ENCODE data around the gene PRRT3. TPM values are rescaled to one million over a fixed set of nuclear protein-coding genes. Genes with fewer than 3 reads are reported as not detected.
"Not testable (repeated sequence)": the region's sequence is repeated elsewhere in the genome, so short reads cannot be mapped to it uniquely, and the experiment has no call there.

PRRT3 gene
- total RNA-seq, 1 experiment from 2014 or later, result 19.5 TPM

DNA sequence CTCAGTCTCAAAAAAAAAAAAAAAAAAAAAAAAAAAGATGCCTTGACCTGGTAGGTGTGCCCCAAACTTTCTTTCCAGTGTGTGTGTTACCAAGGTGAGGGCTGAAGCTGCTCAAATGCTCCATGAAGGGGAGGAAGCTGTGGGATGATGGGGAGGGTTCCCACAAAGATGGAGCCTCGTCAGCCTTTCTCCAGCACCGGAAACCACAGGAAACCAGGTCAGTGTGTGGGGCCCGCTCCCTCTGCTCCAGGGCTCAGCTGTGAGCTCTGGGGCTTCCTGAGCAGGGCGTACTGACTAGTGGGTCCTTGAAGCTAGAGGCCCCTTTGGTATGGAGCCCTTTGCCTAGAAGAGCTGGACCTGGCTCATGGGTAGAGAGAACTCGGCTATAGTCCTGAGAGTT lies 50.2 kb downstream of the PRRT3 start:
- no peak overlapping the region for H3K27ac ChIP-seq (ENCODE audit: insufficient read length, low read depth, low read length)
- no peak overlapping the region for H3K4ac ChIP-seq (ENCODE audit: low read depth, low read length)
- no peaks in the 10 kb centered on the region for H3K9me3 ChIP-seq (ENCODE audit: control insufficient read depth, low read depth, low read length)
- no peak overlapping the region for H3K23ac ChIP-seq (ENCODE audit: insufficient read length, low read depth, low read length)
- H3T11ph ChIP-seq (ENCODE audit: low read length), result no peak overlapping the region
- TF ChIP-seq, protein P1, sequence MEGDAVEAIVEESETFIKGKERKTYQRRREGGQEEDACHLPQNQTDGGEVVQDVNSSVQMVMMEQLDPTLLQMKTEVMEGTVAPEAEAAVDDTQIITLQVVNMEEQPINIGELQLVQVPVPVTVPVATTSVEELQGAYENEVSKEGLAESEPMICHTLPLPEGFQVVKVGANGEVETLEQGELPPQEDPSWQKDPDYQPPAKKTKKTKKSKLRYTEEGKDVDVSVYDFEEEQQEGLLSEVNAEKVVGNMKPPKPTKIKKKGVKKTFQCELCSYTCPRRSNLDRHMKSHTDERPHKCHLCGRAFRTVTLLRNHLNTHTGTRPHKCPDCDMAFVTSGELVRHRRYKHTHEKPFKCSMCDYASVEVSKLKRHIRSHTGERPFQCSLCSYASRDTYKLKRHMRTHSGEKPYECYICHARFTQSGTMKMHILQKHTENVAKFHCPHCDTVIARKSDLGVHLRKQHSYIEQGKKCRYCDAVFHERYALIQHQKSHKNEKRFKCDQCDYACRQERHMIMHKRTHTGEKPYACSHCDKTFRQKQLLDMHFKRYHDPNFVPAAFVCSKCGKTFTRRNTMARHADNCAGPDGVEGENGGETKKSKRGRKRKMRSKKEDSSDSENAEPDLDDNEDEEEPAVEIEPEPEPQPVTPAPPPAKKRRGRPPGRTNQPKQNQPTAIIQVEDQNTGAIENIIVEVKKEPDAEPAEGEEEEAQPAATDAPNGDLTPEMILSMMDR (conservative IDR thresholded peaks at IDR 0.05), result no peak
- H3K18ac ChIP-seq (ENCODE audit: insufficient read length, low read depth, low read length), result no peak overlapping the region
- no peak overlapping the region for H3K4me2 ChIP-seq (ENCODE audit: insufficient read depth, insufficient read length, low read length)
- no peak overlapping the region for H2BK20ac ChIP-seq (ENCODE audit: low read depth, low read length, poor library complexity, severe bottlenecking)
- Mint-ChIP-seq H3K27ac (no peak overlapping the region), H3K4me3 (no peak overlapping the region), H3K27me3 (ENCODE audit: low read depth) (no peaks in the 10 kb centered on the region), H3K4me1 (peaks cover 15 to 27% of the 10 kb centered on the region in 2 experiments), H3K36me3 (ENCODE audit: insufficient read depth in 1 of 3, low read depth in 3 of 3) (no peaks in the 10 kb centered on the region), H3K9me3 (no peaks in the 10 kb centered on the region)
- no peaks in the 10 kb centered on the region; the same call in 1 of the 2 replicates for H3K4me1 ChIP-seq (ENCODE audit: insufficient read depth, low read length)
- no peak overlapping the region for H2BK15ac ChIP-seq (ENCODE audit: low read depth, low read length)
- H2BK120ac ChIP-seq (ENCODE audit: low read depth, low read length, poor library complexity, severe bottlenecking), result no peak overlapping the region
- H3K79me2 ChIP-seq (ENCODE audit: insufficient read depth, low read length), result no peaks in the 10 kb centered on the region
- H4K91ac ChIP-seq (ENCODE audit: insufficient read length, low read depth, low read length), result no peak overlapping the region
- H4K5ac ChIP-seq (ENCODE audit: insufficient read length, low read depth, low read length), result no peak overlapping the region
- WGBS (ENCODE audit: extremely low coverage, insufficient read length, low lambda C conversion rate), result no CpG with 5 or more reads among the region's 5 CpGs
- H2BK5ac ChIP-seq (ENCODE audit: insufficient read length, low read length), result no peak overlapping the region
- no peak overlapping the region for H2AFZ ChIP-seq (ENCODE audit: low read length)
- H4K20me1 ChIP-seq (ENCODE audit: control insufficient read depth, insufficient read depth, insufficient read length), result no peaks in the 10 kb centered on the region
- H3K56ac ChIP-seq (ENCODE audit: insufficient read length, low read depth, low read length), result no peak overlapping the region
- no peaks in the 10 kb centered on the region for H3K23me2 ChIP-seq (ENCODE audit: insufficient read length, low read depth, low read length, poor library complexity, severe bottlenecking)
- H2BK12ac ChIP-seq (ENCODE audit: insufficient read length, low read depth, low read length), result no peak overlapping the region
- no peak overlapping the region for H3K9ac ChIP-seq (ENCODE audit: extremely low read depth, insufficient read length, low read length)
- H2AK5ac ChIP-seq (ENCODE audit: insufficient read length, low read length), result no peak overlapping the region
- no peak overlapping the region for H4K8ac ChIP-seq (replicated peaks; ENCODE audit: insufficient read length, low read depth, low read length)
- H3K79me1 ChIP-seq (ENCODE audit: insufficient read depth, low read depth, low read length, poor library complexity, severe bottlenecking), result no peaks in the 10 kb centered on the region
- no peaks in the 10 kb centered on the region for H3K27me3 ChIP-seq (ENCODE audit: insufficient read depth, low read length)
- no peak overlapping the region for H3K14ac ChIP-seq (ENCODE audit: insufficient read depth, low read length)
- no peak for DNase-seq

DNA sequence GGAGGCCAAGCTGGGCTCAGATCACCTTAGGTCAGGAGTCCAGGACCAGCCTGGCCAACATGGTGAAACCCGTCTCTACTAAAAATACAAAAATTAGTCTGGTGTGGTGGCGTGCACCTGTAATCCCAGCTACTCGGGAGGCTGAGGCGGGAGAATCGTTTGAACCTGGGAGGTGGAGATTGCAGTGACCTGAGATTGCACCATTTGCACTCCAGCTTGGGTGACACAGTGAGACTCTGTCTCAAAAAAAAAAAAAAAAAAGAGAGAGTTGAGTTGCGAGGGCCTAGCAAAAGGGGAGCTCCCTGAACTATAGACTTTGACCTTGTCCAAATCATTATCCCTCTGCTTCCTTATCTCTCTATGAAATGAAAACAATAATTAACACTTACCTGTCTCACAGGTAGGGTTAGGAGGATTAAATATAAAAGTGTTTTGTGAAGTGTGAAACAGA lies 51.2 kb downstream of the PRRT3 start:
- not testable (repeated sequence) for H3K27ac Mint-ChIP-seq; H3K79me2 ChIP-seq (ENCODE audit: insufficient read depth, low read length); H3K79me1 ChIP-seq (ENCODE audit: insufficient read depth, low read depth, low read length, poor library complexity, severe bottlenecking)

More for the DNA sequence above, 51.2 kb downstream of the PRRT3 start:
- H3K4me2 ChIP-seq (ENCODE audit: insufficient read depth, insufficient read length, low read length); H2AFZ ChIP-seq (ENCODE audit: low read length); H3K23me2 ChIP-seq (ENCODE audit: insufficient read length, low read depth, low read length, poor library complexity, severe bottlenecking); H3K9me3 ChIP-seq (ENCODE audit: control insufficient read depth, low read depth, low read length); H2BK20ac ChIP-seq (ENCODE audit: low read depth, low read length, poor library complexity, severe bottlenecking); H3K9ac ChIP-seq (ENCODE audit: extremely low read depth, insufficient read length, low read length); H3K27me3 ChIP-seq (ENCODE audit: insufficient read depth, low read length); H2AK5ac ChIP-seq (ENCODE audit: insufficient read length, low read length); H3K27ac ChIP-seq (ENCODE audit: insufficient read length, low read depth, low read length); H4K5ac ChIP-seq (ENCODE audit: insufficient read length, low read depth, low read length); H2BK5ac ChIP-seq (ENCODE audit: insufficient read length, low read length); H3K56ac ChIP-seq (ENCODE audit: insufficient read length, low read depth, low read length); H2BK120ac ChIP-seq (ENCODE audit: low read depth, low read length, poor library complexity, severe bottlenecking); H3K14ac ChIP-seq (ENCODE audit: insufficient read depth, low read length); H2BK12ac ChIP-seq (ENCODE audit: insufficient read length, low read depth, low read length); H3K18ac ChIP-seq (ENCODE audit: insufficient read length, low read depth, low read length); H3K4me3 Mint-ChIP-seq; H3T11ph ChIP-seq (ENCODE audit: low read length); H4K8ac ChIP-seq (replicated peaks; ENCODE audit: insufficient read length, low read depth, low read length); H4K20me1 ChIP-seq (ENCODE audit: control insufficient read depth, insufficient read depth, insufficient read length); H3K27me3 Mint-ChIP-seq (ENCODE audit: low read depth); H2BK15ac ChIP-seq (ENCODE audit: low read depth, low read length); H3K23ac ChIP-seq (ENCODE audit: insufficient read length, low read depth, low read length); DNase-seq; H4K91ac ChIP-seq (ENCODE audit: insufficient read length, low read depth, low read length); H3K9me3 Mint-ChIP-seq; H3K4ac ChIP-seq (ENCODE audit: low read depth, low read length); H3K4me1 ChIP-seq (ENCODE audit: insufficient read depth, low read length); H3K36me3 Mint-ChIP-seq (ENCODE audit: insufficient read depth in 1 of 3, low read depth in 3 of 3): not testable (repeated sequence)
- no CpG with 5 or more reads among the region's 6 CpGs for WGBS (ENCODE audit: extremely low coverage, insufficient read length, low lambda C conversion rate)
- H3K4me1 Mint-ChIP-seq, result peaks cover 15 to 27% of the 10 kb centered on the region in 2 experiments

Measured in H9 (cell line).